DOHH2 (cell line): ENCODE results near the gene GPR27.

Experiments
- H3F3A ChIP-seq: fragments of 200-600 bp; sonication (generic), shearing (Covaris generic); 2 replicates; pipeline ENCODE4 v1.6.0; 2016; ENCODE audit warnings: antibody characterized with exemption, mild to moderate bottlenecking; ENCODE audit not compliant: control insufficient read depth, insufficient read depth
- H3K27ac ChIP-seq: fragments of 200-600 bp; sonication (generic); 2 replicates; pipeline ENCODE4 v1.5.1; 2014; ENCODE audit warnings: low read depth, mild to moderate bottlenecking, low read length, moderate library complexity
- H3K27me3 ChIP-seq: fragments of 200-600 bp; sonication (generic); 2 replicates; pipeline ENCODE4 v1.6.1; 2014; ENCODE audit warnings: mild to moderate bottlenecking, low read length, mixed read lengths; ENCODE audit not compliant: control insufficient read depth
- H3K36me3 ChIP-seq: fragments of 200-600 bp; sonication (generic); 2 replicates; pipeline ENCODE4 v1.6.1; 2014; ENCODE audit warnings: mild to moderate bottlenecking, low read length, moderate library complexity, mixed read lengths; ENCODE audit not compliant: control insufficient read depth
- H3K4me1 ChIP-seq: fragments of 200-600 bp; sonication (generic); 2 replicates; pipeline ENCODE4 v1.6.1; 2014; ENCODE audit warnings: mild to moderate bottlenecking, low read length, mixed read lengths; ENCODE audit not compliant: control insufficient read depth
- H3K4me2 ChIP-seq: fragments of 200-600 bp; sonication (generic); 2 replicates; pipeline ENCODE4 v1.6.0; 2014; ENCODE audit warnings: mild to moderate bottlenecking, low read length, moderate library complexity
- H3K4me3 ChIP-seq: fragments of 200-600 bp; sonication (generic); 2 replicates; pipeline ENCODE4 v1.5.1; 2014; ENCODE audit warnings: mild to moderate bottlenecking, low read length, mixed read lengths
- H3K79me2 ChIP-seq: fragments of 200-600 bp; sonication (generic); 2 replicates; pipeline ENCODE4 v1.6.1; 2014; ENCODE audit warnings: mild to moderate bottlenecking, low read length, mixed read lengths; ENCODE audit not compliant: control insufficient read depth
- H3K9me2 ChIP-seq: fragments of 200-600 bp; sonication (generic); replicated peaks from 2 replicates; pipeline ENCODE4 v1.6.1; 2014; ENCODE audit warnings: mild to moderate bottlenecking, low read length, mixed read lengths; ENCODE audit not compliant: control insufficient read depth
- H3K9me3 ChIP-seq: fragments of 200-600 bp; sonication (generic); 2 replicates; pipeline ENCODE4 v1.6.1; 2014; ENCODE audit warnings: antibody characterized with exemption, low read length, mixed read lengths; ENCODE audit not compliant: control insufficient read depth, insufficient read depth
- H4K20me1 ChIP-seq: fragments of 200-600 bp; sonication (generic); 2 replicates; pipeline ENCODE4 v1.6.0; 2014; ENCODE audit warnings: low read depth, mild to moderate bottlenecking, antibody characterized with exemption, low read length, moderate library complexity; ENCODE audit not compliant: control insufficient read depth, insufficient read depth
- EZH2phosphoT487 ChIP-seq: fragments of 200-600 bp; sonication (generic); IDR thresholded peaks from 2 replicates; pipeline ENCODE4 v1.6.1; 2017; ENCODE audit warnings: borderline replicate concordance, mild to moderate bottlenecking, antibody characterized with exemption, low read length, moderate library complexity, mixed read lengths
- TF ChIP-seq, protein P1 (sequence below): fragments of 200-600 bp; sonication (generic); IDR thresholded peaks from one replicate; pipeline ENCODE4 v1.5.1; 2014; ENCODE audit warnings: antibody characterized with exemption, mild to moderate bottlenecking, low read depth, low read length; ENCODE audit not compliant: poor library complexity, severe bottlenecking

Gene GPR27

GRCh38 chr3:71796290-71796689 is 42.6 kb downstream of the GPR27 start:
- Histone ChIP-seq H3K27me3 (0 out of 2 replicates have a peak, but pooled peaks cover 8% of the 10 kb centered on the region), H3K9me2 (no peaks in the 10 kb centered on the region), H3K79me2 (no peaks in the 10 kb centered on the region), H3K9me3 (no peaks in the 10 kb centered on the region), H3K4me3 (no peak overlapping the region), H3K36me3 (no peaks in the 10 kb centered on the region), H4K20me1 (no peaks in the 10 kb centered on the region), H3K27ac (no peak overlapping the region), H3K4me2 (no peak overlapping the region), H3K4me1 (no peaks in the 10 kb centered on the region), H3F3A (no peaks in the 10 kb centered on the region)
- TF ChIP-seq, protein P1, sequence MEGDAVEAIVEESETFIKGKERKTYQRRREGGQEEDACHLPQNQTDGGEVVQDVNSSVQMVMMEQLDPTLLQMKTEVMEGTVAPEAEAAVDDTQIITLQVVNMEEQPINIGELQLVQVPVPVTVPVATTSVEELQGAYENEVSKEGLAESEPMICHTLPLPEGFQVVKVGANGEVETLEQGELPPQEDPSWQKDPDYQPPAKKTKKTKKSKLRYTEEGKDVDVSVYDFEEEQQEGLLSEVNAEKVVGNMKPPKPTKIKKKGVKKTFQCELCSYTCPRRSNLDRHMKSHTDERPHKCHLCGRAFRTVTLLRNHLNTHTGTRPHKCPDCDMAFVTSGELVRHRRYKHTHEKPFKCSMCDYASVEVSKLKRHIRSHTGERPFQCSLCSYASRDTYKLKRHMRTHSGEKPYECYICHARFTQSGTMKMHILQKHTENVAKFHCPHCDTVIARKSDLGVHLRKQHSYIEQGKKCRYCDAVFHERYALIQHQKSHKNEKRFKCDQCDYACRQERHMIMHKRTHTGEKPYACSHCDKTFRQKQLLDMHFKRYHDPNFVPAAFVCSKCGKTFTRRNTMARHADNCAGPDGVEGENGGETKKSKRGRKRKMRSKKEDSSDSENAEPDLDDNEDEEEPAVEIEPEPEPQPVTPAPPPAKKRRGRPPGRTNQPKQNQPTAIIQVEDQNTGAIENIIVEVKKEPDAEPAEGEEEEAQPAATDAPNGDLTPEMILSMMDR = no peak

DNA sequence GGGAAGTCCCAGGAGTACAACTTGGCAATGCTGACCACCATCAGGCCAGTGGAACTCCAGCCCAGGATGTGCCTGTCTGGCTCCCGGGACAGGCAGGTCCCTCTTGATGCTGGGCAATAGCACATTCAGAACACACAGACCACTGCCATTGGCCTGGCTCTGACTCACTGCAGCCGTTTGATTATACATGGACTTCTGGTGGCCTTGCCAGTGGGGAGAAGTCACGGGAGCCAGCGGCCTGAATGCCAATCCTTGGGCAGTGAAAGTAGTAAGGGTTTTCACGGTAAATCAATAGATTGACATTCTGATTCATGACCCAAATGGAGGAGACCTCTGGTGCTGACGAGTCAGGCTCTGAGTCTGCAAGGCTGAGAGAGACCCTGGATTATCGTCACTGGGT is 43.8 kb downstream of the GPR27 start:
- H3F3A ChIP-seq = no peaks in the 10 kb centered on the region
- H3K9me2 ChIP-seq = no peaks in the 10 kb centered on the region
- no peaks in the 10 kb centered on the region for H3K4me1 ChIP-seq
- TF ChIP-seq, protein P1 = no peak
- no peak for TF ChIP-seq EZH2phosphoT487
- 0 out of 2 replicates have a peak, but pooled peaks cover 9% of the 10 kb centered on the region for H3K27me3 ChIP-seq
- H3K4me3 ChIP-seq = no peak overlapping the region
- no peaks in the 10 kb centered on the region for H3K9me3 ChIP-seq
- no peak overlapping the region for H3K27ac ChIP-seq
- no peaks in the 10 kb centered on the region for H4K20me1 ChIP-seq
- no peaks in the 10 kb centered on the region for H3K36me3 ChIP-seq
- no peaks in the 10 kb centered on the region for H3K79me2 ChIP-seq
- no peak overlapping the region for H3K4me2 ChIP-seq

- no peaks in the 10 kb centered on the region for H3K36me3 ChIP-seq
- no peak overlapping the region for H3K27ac ChIP-seq
- H4K20me1 ChIP-seq = no peaks in the 10 kb centered on the region
- no peak for TF ChIP-seq EZH2phosphoT487
- TF ChIP-seq, protein P1 = no peak
- H3K4me3 ChIP-seq = no peak overlapping the region
- H3K9me2 ChIP-seq = no peaks in the 10 kb centered on the region
- no peaks in the 10 kb centered on the region for H3K9me3 ChIP-seq
- no peaks in the 10 kb centered on the region for H3F3A ChIP-seq
- 0 out of 2 replicates have a peak, but pooled peaks cover 4% of the 10 kb centered on the region for H3K27me3 ChIP-seq
- no peaks in the 10 kb centered on the region for H3K79me2 ChIP-seq
- H3K4me1 ChIP-seq = no peaks in the 10 kb centered on the region
- no peak overlapping the region for H3K4me2 ChIP-seq
Observed at GRCh38 chr3:71800023-71800422, 46.4 kb downstream of the GPR27 start.

DNA sequence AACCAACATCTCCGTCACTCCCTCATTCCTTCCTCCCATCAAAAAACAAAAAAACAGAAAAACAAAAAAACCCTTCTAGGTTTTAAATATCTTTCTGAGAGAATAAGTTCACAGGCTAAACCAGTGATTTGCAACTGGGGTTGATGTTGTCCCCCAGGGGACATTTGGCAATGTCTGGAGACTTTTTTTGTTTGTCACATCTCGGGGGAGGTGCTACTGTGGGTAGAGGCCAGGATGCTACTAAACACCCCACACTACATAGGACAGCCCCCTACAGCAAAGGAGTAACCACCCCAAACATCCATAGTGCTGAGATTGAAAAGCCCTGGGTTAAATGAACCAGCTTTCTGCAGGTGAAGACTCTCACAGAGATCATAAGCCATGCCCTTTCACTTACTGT is 48.3 kb downstream of the GPR27 start:
- H3K4me2 ChIP-seq = no peak overlapping the region
- no peaks in the 10 kb centered on the region for H3F3A ChIP-seq
- no peak for TF ChIP-seq EZH2phosphoT487
- TF ChIP-seq, protein P1 = no peak
- no peaks in the 10 kb centered on the region for H3K4me1 ChIP-seq
- H3K9me3 ChIP-seq = no peaks in the 10 kb centered on the region
- no peaks in the 10 kb centered on the region for H3K9me2 ChIP-seq
- H3K36me3 ChIP-seq = no peaks in the 10 kb centered on the region
- no peaks in the 10 kb centered on the region for H3K79me2 ChIP-seq
- no peaks in the 10 kb centered on the region for H4K20me1 ChIP-seq
- H3K4me3 ChIP-seq = no peak overlapping the region
- H3K27ac ChIP-seq = no peak overlapping the region
- 0 out of 2 replicates have a peak, but pooled peaks cover 4% of the 10 kb centered on the region for H3K27me3 ChIP-seq
